HEK293 (cell line): ENCODE results near the gene VPS11.

Experiments
- CTCF ChIA-PET: fragments of 350-600 bp; formaldehyde crosslinking; extraction: SDS; loops from one replicate; lab custom pipeline; 2021; ENCODE audit warnings: antibody characterized with exemption; lab: Yijun Ruan, JAX
- POLR2A ChIA-PET: fragments of 300-600 bp; formaldehyde crosslinking; extraction: SDS; loops from one replicate; lab custom pipeline; 2020; ENCODE audit warnings: antibody characterized with exemption, inconsistent platforms; lab: Yijun Ruan, JAX
- H3K27ac ChIP-seq: fragments of 200-500 bp; sonication (Bioruptor generic); 2 replicates; pipeline ENCODE4 v1.5.1; 2014; ENCODE audit warnings: low read depth, low read length, control low read depth, inconsistent platforms; ENCODE audit errors: extremely low read depth
- H3K36me3 ChIP-seq, 2 experiments: fragments of 200-500 bp in 1 of 2; sonication (Bioruptor generic) in 1 of 2; 1 replicate in 1 of 2; 2 replicates in 1 of 2; pipeline ENCODE4 v1.5.1; 2014 to 2017; ENCODE audit warnings: inconsistent platforms in 2 of 2, low read length in 2 of 2; ENCODE audit not compliant: control insufficient read depth in 2 of 2, insufficient read depth in 1 of 2
- H3K4me1 ChIP-seq: fragments of 200-500 bp; sonication (Bioruptor generic); 2 replicates; pipeline ENCODE4 v1.5.1; 2014; ENCODE audit warnings: mild to moderate bottlenecking, low read length, inconsistent platforms; ENCODE audit not compliant: control insufficient read depth, insufficient read depth
- H3K4me3 ChIP-seq: 2 replicates; pipeline ENCODE4 v1.5.1; 2011; ENCODE audit warnings: low read depth, mild to moderate bottlenecking, control low read depth, low read length, moderate library complexity
- H3K9me3 ChIP-seq: fragments of 200-500 bp; sonication (Bioruptor generic); 2 replicates; pipeline ENCODE4 v1.5.1; 2014; ENCODE audit warnings: low read depth, low read length, inconsistent platforms; ENCODE audit not compliant: control insufficient read depth, insufficient read depth
- EGR2 ChIP-seq: fragments of 450-650 bp; formaldehyde crosslinking; IDR thresholded peaks from 2 replicates; pipeline ENCODE4 v1.5.1; 2016; ENCODE audit warnings: low read depth, missing biosample characterization, missing genetic modification characterization
- GLI4 ChIP-seq: fragments of 450-650 bp; formaldehyde crosslinking; IDR thresholded peaks from 2 replicates; pipeline ENCODE4 v1.5.1; 2016; ENCODE audit warnings: missing biosample characterization, missing genetic modification characterization
- KLF7 ChIP-seq: fragments of 450-650 bp; formaldehyde crosslinking; IDR thresholded peaks from 2 replicates; pipeline ENCODE4 v1.5.1; 2016; ENCODE audit warnings: missing biosample characterization, missing genetic modification characterization, borderline replicate concordance
- PRDM1 ChIP-seq: fragments of 450-650 bp; formaldehyde crosslinking; IDR thresholded peaks from 2 replicates; pipeline ENCODE4; 2016; ENCODE audit warnings: missing biosample characterization, missing genetic modification characterization
- REPIN1 ChIP-seq: fragments of 450-650 bp; formaldehyde crosslinking; IDR thresholded peaks from 2 replicates; pipeline ENCODE4 v1.5.1; 2017; ENCODE audit warnings: missing biosample characterization, missing genetic modification characterization, low read depth
- SETDB1 ChIP-seq: IDR thresholded peaks from one replicate; pipeline ENCODE4 v1.6.1; 2017; ENCODE audit warnings: mild to moderate bottlenecking, low read length, moderate library complexity, mixed read lengths; ENCODE audit not compliant: insufficient read length
- SP2 ChIP-seq: fragments of 450-650 bp; formaldehyde crosslinking; IDR thresholded peaks from 2 replicates; pipeline ENCODE4 v1.5.1; 2016; ENCODE audit warnings: missing biosample characterization, missing genetic modification characterization
- WT1 ChIP-seq: fragments of 450-650 bp; formaldehyde crosslinking; IDR thresholded peaks from 2 replicates; pipeline ENCODE4 v1.5.1; 2016; ENCODE audit warnings: missing biosample characterization, missing genetic modification characterization
- YY1 ChIP-seq: fragments of 450-650 bp; formaldehyde crosslinking; IDR thresholded peaks from 2 replicates; pipeline ENCODE4 v1.5.1; 2018; ENCODE audit warnings: missing biosample characterization, missing genetic modification characterization
- ZBTB7A ChIP-seq: fragments of 450-650 bp; formaldehyde crosslinking; IDR thresholded peaks from 2 replicates; pipeline ENCODE4 v1.5.1; 2016; ENCODE audit warnings: low read depth, missing biosample characterization, missing genetic modification characterization
- ZFHX2 ChIP-seq: fragments of 450-650 bp; formaldehyde crosslinking; conservative IDR thresholded peaks from 2 replicates; pipeline ENCODE4 v1.5.1; 2016; ENCODE audit warnings: missing biosample characterization, missing genetic modification characterization
- ZFP37 ChIP-seq: fragments of 450-650 bp; formaldehyde crosslinking; IDR thresholded peaks from 2 replicates; pipeline ENCODE4 v1.5.1; 2016; ENCODE audit warnings: missing biosample characterization, missing genetic modification characterization
- ZNF155 ChIP-seq: fragments of 450-650 bp; formaldehyde crosslinking; IDR thresholded peaks from 2 replicates; pipeline ENCODE4 v1.5.1; 2016; ENCODE audit warnings: missing biosample characterization, missing genetic modification characterization
- ZNF16 ChIP-seq: fragments of 450-650 bp; formaldehyde crosslinking; IDR thresholded peaks from 2 replicates; pipeline ENCODE4 v1.5.1; 2016; ENCODE audit warnings: low read depth, missing biosample characterization, missing genetic modification characterization
- ZNF274 ChIP-seq, 2 experiments: fragments of 200-500 bp in 1 of 2; fragments of 450-650 bp in 1 of 2; sonication (Bioruptor generic) in 1 of 2; formaldehyde crosslinking in 1 of 2; IDR thresholded peaks; 2 replicates each; pipeline versions ENCODE4 v1.5.1 to v1.6.1; 2014 to 2016; ENCODE audit warnings: borderline replicate concordance in 1 of 2, inconsistent platforms in 1 of 2, low read length in 1 of 2, missing biosample characterization in 1 of 2, missing genetic modification characterization in 1 of 2
- ZNF354C ChIP-seq: fragments of 450-650 bp; formaldehyde crosslinking; IDR thresholded peaks from 2 replicates; pipeline ENCODE4 v1.5.1; 2016; ENCODE audit warnings: missing biosample characterization, missing genetic modification characterization, low read depth, borderline replicate concordance
- ZNF514 ChIP-seq: fragments of 450-650 bp; formaldehyde crosslinking; IDR thresholded peaks from 2 replicates; pipeline ENCODE4 v1.5.1; 2016; ENCODE audit warnings: missing biosample characterization, missing genetic modification characterization
- ZNF658 ChIP-seq: fragments of 450-650 bp; formaldehyde crosslinking; IDR thresholded peaks from 2 replicates; pipeline ENCODE4; 2016; ENCODE audit warnings: missing biosample characterization, missing genetic modification characterization
- ZNF660 ChIP-seq: fragments of 450-650 bp; IDR thresholded peaks from 2 replicates; pipeline ENCODE4 v1.5.1; 2018; ENCODE audit warnings: missing biosample characterization, mild to moderate bottlenecking, missing genetic modification characterization
- ZSCAN16 ChIP-seq: fragments of 450-650 bp; formaldehyde crosslinking; IDR thresholded peaks from 2 replicates; pipeline ENCODE4 v1.5.1; 2016; ENCODE audit warnings: missing biosample characterization, missing genetic modification characterization
- ZSCAN23 ChIP-seq: fragments of 450-650 bp; formaldehyde crosslinking; IDR thresholded peaks from 2 replicates; pipeline ENCODE4 v1.5.1; 2016; ENCODE audit warnings: missing biosample characterization, missing genetic modification characterization
- TF ChIP-seq, protein P1 (sequence below): fragments of 450-650 bp; formaldehyde crosslinking; optimal IDR thresholded peaks from 2 replicates; pipeline ENCODE3; 2016; ENCODE audit warnings: missing biosample characterization, mild to moderate bottlenecking, missing genetic modification characterization
- TF ChIP-seq, protein P2 (sequence below): fragments of 450-650 bp; formaldehyde crosslinking; conservative IDR thresholded peaks from 2 replicates; pipeline ENCODE4 v1.5.1; 2016; ENCODE audit warnings: low read depth, missing biosample characterization, missing genetic modification characterization
- TF ChIP-seq, protein P3 (sequence below): fragments of 450-650 bp; formaldehyde crosslinking; IDR thresholded peaks from 2 replicates; pipeline ENCODE4 v1.5.1; 2016; ENCODE audit warnings: missing biosample characterization, missing genetic modification characterization
- TF ChIP-seq, protein P4 (sequence below): fragments of 450-650 bp; formaldehyde crosslinking; IDR thresholded peaks from 2 replicates; pipeline ENCODE4 v1.5.1; 2016; ENCODE audit warnings: missing biosample characterization, missing genetic modification characterization, borderline replicate concordance

The VPS11 gene

DNA sequence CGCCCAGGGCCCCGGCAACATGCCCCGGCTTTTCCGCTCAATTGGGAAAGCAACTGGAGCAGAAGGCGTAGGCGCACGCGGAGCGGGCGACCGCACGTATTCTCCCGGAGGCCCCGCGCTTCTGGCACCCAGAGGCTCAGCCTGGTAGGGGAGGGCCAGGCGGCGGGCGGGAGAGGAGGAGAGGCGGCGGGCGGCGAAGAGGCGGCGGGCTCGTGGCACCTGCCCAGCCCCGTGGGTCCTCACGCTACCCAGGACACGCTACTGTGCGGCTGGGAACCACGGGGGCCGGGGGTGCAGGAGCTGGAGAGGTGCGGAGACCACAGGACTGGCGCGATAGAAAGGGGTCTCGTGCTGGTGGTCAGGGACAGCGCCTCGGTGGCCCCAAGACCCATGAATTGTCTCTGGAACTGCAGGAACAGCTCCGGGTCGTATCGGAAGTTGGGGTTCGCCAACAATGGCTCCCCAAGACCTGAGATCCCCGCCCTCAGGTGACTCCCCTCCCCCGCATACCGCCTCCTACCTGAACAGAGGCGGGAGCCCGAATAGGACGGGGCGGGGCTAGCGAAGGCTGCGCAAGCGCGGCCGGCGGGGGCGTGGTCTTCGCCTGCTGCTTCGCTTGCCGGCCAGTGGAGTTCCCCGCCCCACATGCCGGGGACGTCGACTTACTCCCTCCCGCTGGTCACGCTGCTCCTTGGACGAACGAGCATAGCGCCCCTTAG is 37.1 kb upstream of the VPS11 start, which contains the start of gene SLC37A4 (continued):
- TF ChIP-seq, protein P1, sequence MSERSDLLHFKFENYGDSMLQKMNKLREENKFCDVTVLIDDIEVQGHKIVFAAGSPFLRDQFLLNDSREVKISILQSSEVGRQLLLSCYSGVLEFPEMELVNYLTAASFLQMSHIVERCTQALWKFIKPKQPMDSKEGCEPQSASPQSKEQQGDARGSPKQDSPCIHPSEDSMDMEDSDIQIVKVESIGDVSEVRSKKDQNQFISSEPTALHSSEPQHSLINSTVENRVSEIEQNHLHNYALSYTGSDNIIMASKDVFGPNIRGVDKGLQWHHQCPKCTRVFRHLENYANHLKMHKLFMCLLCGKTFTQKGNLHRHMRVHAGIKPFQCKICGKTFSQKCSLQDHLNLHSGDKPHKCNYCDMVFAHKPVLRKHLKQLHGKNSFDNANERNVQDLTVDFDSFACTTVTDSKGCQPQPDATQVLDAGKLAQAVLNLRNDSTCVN = peak; percentile 72
- TF ChIP-seq SP2 (tag by site-specific recombination) (peak; percentile 79), ZSCAN16 (tag by site-specific recombination) (no peak), ZNF155 (tag by site-specific recombination) (no peak), SETDB1 (no peak), EGR2 (peak; percentile 91), WT1 (tag by site-specific recombination) (peak; percentile 51), KLF7 (tag by site-specific recombination) (no peak), ZBTB7A (tag by site-specific recombination) (no peak), ZFHX2 (tag by site-specific recombination) (peak; percentile 96), REPIN1 (tag by site-specific recombination) (no peak)

DNA sequence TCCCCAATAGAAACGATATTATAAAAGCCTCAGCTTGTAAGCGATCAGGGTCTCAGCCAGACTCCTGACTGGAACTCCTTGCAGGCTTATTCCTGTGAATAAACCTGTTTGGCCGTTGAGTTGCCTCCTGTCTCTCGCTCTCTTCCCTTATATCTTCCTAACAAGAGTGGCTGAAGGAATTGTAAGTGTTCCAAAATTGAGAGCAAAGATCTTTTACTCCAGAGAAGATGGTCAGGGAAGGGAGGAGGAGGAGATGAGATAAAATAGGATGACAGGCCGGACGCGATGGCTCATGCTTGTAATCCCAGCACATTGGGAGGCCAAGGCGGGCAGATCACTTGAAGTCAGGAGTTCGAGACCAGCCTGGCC is 35.7 kb upstream of the VPS11 start:
- no peak overlapping the region for H3K27ac ChIP-seq
- H3K4me1 ChIP-seq = no peaks in the 10 kb centered on the region
- H3K36me3 ChIP-seq = peaks cover 0 to 23% of the 10 kb centered on the region in 2 experiments; a peak in 1 of 3 replicates
- no peaks in the 10 kb centered on the region for H3K9me3 ChIP-seq
- POLR2A ChIA-PET = interaction anchor here (1.3 to 2.4 kb wide), 2 partner anchors 13 to 24 kb away, joined by 4 to 10 read pairs; partner anchors contain the start of genes RPS25 and TRAPPC4
- CTCF ChIA-PET = interaction anchor here (0.6 to 2.1 kb wide), 7 partner anchors 10 to 178 kb away, joined by 3 to 8 read pairs (median 4); partner anchors contain the start of genes UPK2 and VPS11
- no peak overlapping the region for H3K4me3 ChIP-seq
- TF ChIP-seq, protein P2, sequence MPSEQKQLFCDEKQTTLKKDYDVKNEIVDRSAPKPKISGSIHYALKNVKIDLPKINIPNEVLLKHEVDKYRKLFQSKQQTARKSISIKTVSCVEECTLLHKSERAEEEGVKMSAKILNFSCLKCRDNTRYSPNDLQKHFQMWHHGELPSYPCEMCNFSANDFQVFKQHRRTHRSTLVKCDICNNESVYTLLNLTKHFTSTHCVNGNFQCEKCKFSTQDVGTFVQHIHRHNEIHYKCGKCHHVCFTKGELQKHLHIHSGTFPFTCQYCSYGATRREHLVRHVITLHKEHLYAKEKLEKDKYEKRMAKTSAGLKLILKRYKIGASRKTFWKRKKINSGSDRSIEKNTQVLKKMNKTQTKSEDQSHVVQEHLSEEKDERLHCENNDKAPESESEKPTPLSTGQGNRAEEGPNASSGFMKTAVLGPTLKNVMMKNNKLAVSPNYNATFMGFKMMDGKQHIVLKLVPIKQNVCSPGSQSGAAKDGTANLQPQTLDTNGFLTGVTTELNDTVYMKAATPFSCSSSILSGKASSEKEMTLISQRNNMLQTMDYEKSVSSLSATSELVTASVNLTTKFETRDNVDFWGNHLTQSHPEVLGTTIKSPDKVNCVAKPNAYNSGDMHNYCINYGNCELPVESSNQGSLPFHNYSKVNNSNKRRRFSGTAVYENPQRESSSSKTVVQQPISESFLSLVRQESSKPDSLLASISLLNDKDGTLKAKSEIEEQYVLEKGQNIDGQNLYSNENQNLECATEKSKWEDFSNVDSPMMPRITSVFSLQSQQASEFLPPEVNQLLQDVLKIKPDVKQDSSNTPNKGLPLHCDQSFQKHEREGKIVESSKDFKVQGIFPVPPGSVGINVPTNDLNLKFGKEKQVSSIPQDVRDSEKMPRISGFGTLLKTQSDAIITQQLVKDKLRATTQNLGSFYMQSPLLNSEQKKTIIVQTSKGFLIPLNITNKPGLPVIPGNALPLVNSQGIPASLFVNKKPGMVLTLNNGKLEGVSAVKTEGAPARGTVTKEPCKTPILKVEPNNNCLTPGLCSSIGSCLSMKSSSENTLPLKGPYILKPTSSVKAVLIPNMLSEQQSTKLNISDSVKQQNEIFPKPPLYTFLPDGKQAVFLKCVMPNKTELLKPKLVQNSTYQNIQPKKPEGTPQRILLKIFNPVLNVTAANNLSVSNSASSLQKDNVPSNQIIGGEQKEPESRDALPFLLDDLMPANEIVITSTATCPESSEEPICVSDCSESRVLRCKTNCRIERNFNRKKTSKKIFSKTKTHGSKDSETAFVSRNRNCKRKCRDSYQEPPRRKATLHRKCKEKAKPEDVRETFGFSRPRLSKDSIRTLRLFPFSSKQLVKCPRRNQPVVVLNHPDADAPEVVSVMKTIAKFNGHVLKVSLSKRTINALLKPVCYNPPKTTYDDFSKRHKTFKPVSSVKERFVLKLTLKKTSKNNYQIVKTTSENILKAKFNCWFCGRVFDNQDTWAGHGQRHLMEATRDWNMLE (tag by site-specific recombination) = no peak
- TF ChIP-seq ZNF660 (tag by site-specific recombination) = no peak
- no peak for TF ChIP-seq ZNF354C
- TF ChIP-seq ZNF16 (tag by site-specific recombination) = no peak
- TF ChIP-seq YY1 (tag by site-specific recombination) = no peak
- TF ChIP-seq, protein P3, sequence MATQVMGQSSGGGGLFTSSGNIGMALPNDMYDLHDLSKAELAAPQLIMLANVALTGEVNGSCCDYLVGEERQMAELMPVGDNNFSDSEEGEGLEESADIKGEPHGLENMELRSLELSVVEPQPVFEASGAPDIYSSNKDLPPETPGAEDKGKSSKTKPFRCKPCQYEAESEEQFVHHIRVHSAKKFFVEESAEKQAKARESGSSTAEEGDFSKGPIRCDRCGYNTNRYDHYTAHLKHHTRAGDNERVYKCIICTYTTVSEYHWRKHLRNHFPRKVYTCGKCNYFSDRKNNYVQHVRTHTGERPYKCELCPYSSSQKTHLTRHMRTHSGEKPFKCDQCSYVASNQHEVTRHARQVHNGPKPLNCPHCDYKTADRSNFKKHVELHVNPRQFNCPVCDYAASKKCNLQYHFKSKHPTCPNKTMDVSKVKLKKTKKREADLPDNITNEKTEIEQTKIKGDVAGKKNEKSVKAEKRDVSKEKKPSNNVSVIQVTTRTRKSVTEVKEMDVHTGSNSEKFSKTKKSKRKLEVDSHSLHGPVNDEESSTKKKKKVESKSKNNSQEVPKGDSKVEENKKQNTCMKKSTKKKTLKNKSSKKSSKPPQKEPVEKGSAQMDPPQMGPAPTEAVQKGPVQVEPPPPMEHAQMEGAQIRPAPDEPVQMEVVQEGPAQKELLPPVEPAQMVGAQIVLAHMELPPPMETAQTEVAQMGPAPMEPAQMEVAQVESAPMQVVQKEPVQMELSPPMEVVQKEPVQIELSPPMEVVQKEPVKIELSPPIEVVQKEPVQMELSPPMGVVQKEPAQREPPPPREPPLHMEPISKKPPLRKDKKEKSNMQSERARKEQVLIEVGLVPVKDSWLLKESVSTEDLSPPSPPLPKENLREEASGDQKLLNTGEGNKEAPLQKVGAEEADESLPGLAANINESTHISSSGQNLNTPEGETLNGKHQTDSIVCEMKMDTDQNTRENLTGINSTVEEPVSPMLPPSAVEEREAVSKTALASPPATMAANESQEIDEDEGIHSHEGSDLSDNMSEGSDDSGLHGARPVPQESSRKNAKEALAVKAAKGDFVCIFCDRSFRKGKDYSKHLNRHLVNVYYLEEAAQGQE (tag by site-specific recombination) = no peak
- no peak for TF ChIP-seq GLI4 (tag by site-specific recombination)
- TF ChIP-seq ZNF514 (tag by site-specific recombination) = no peak
- no peak for TF ChIP-seq PRDM1 (tag by site-specific recombination)
- TF ChIP-seq, protein P4, sequence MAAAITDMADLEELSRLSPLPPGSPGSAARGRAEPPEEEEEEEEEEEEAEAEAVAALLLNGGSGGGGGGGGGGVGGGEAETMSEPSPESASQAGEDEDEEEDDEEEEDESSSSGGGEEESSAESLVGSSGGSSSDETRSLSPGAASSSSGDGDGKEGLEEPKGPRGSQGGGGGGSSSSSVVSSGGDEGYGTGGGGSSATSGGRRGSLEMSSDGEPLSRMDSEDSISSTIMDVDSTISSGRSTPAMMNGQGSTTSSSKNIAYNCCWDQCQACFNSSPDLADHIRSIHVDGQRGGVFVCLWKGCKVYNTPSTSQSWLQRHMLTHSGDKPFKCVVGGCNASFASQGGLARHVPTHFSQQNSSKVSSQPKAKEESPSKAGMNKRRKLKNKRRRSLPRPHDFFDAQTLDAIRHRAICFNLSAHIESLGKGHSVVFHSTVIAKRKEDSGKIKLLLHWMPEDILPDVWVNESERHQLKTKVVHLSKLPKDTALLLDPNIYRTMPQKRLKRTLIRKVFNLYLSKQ = no peak
- TF ChIP-seq ZSCAN23 (tag by site-specific recombination) = no peak
- no peak for TF ChIP-seq ZNF274 (IDR thresholded peaks at IDR 0.05; ENCODE audit: low read length)
- TF ChIP-seq ZNF274 (tag by site-specific recombination; IDR thresholded peaks at IDR 0.05; ENCODE audit: borderline replicate concordance) = no peak
- TF ChIP-seq ZNF658 (tag by site-specific recombination) = no peak
- no peak for TF ChIP-seq ZFP37
